ENCODE measurements around the gene DTX3L. TPM values are rescaled to one million over a fixed set of nuclear protein-coding genes. Genes with fewer than 3 reads are reported as not detected.
A peak's percentile ranks its signal among the peaks of the same experiment; 100 is the strongest.
"Not testable (repeated sequence)": the region's sequence is repeated elsewhere in the genome, so short reads cannot be mapped to it uniquely, and the experiment has no call there.

DTX3L gene
- total and polyA plus RNA-seq, 9 of the 15 experiments (the other 6 are each of a cell fraction or from before 2014, with no cell fraction given), result 2.3 to 6.5 (median 3.0) TPM

DNA sequence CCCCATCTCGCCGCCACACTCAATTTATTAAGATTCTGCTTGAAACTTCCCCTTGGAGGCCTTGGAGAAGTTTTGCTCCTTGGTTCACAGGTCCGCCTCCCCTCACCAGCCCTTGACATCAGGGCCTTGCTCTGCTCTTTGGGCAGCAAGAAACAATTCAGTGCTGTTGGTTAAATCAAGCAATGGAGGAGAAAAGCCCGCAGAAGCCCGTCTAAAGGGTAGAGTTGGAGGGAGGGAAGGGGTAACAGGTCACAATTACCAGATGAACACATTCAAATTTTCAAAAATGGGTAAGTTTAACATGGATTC lies 467 bp upstream of the DTX3L start:
- WGBS (ENCODE audit: insufficient coverage, low coverage, missing lambda C conversion rate), result 17% methylated on average over 2 of the region's 5 CpGs
- Histone ChIP-seq H3K79me2 (ENCODE audit: control insufficient read depth, insufficient read depth, low read length) (peaks cover 10% of the 10 kb centered on the region; the same call in 2 of the 3 replicates), H3K4me2 (ENCODE audit: insufficient read depth, low read length) (peak overlapping the region; percentile 78), H3K9ac (ENCODE audit: insufficient read depth in 1 of 2, low read depth in 2 of 2, low read length in 2 of 2) (peak overlapping the region; percentile 73 to 81; a peak in 3 of 4 replicates), H3K4me1 (replicated peaks in 1 of 2; ENCODE audit: control insufficient read depth in 2 of 2, insufficient read depth in 2 of 2, low read length in 2 of 2) (peaks cover 8% of the 10 kb centered on the region in 2 experiments; a peak in 4 of 5 replicates), H3K4me3 (peak overlapping the region; percentile 66), H3K9me1 (ENCODE audit: control insufficient read depth, insufficient read depth, low read length) (no peaks in the 10 kb centered on the region), H3K9me3 (replicated peaks; ENCODE audit: control insufficient read depth, insufficient read depth, low read depth, low read length) (no peaks in the 10 kb centered on the region), H3K36me3 (ENCODE audit: control insufficient read depth, insufficient read depth, low read length) (peaks cover 4% of the 10 kb centered on the region; the same call in 1 of the 3 replicates), H4K20me1 (replicated peaks; ENCODE audit: control insufficient read depth, insufficient read depth, low read length) (no peaks in the 10 kb centered on the region), H2AFZ (ENCODE audit: low read depth, low read length) (peak overlapping the region; percentile 91), H3K27ac (ENCODE audit: extremely low read depth, low read depth, low read length) (peak overlapping the region; percentile 80), H3K27me3 (ENCODE audit: control insufficient read depth in 2 of 2, insufficient read depth in 2 of 2, low read length in 2 of 2) (no peaks in the 10 kb centered on the region)
- ATAC-seq, result peak; percentile 25
- peak in 2 of 4 experiments; percentile 13 for DNase-seq (ENCODE audit: extremely low read depth in 1 of 4, low spot score in 3 of 4)
- ChIA-PET POLR2A (no interaction called here), CTCF (ENCODE audit: low intra/inter-chr PET ratio) (no interaction called here)
- TSS peak; percentile 78 for BruUV-seq (replicated peaks)
- in situ Hi-C loops (cut with MboI) (no loop called here), intact Hi-C loops (cut with micrococcal nuclease) (loop anchor here (5.0 to 10.0 kb wide), 4 partner anchors 109 to 461 kb away; partner anchors contain the start of gene SEMA5B)
- FAIRE-seq, result peak; percentile 19
- TF ChIP-seq SNAPC5 (CRISPR knock-in tag; IDR thresholded peaks at IDR 0.05), result no peak
- TF ChIP-seq FOSL1 (tag; conservative IDR thresholded peaks at IDR 0.05), result no peak
- TF ChIP-seq TCF7L2 (IDR thresholded peaks at IDR 0.05; ENCODE audit: low read depth, low read length), result no peak

- POLR2A ChIA-PET, result interaction anchor here (1.5 kb wide), 1 partner anchor 21 kb away, joined by 3 read pairs; no protein-coding TSS in a partner anchor
- H3K9me1 ChIP-seq (ENCODE audit: control insufficient read depth, insufficient read depth, low read length); H3K27ac ChIP-seq (ENCODE audit: extremely low read depth, low read depth, low read length); H3K9me3 ChIP-seq (replicated peaks; ENCODE audit: control insufficient read depth, insufficient read depth, low read depth, low read length); in situ Hi-C loops (cut with MboI); H3K9ac ChIP-seq (ENCODE audit: insufficient read depth in 1 of 2, low read depth in 2 of 2, low read length in 2 of 2); H4K20me1 ChIP-seq (replicated peaks; ENCODE audit: control insufficient read depth, insufficient read depth, low read length); CTCF ChIA-PET (ENCODE audit: low intra/inter-chr PET ratio); H3K27me3 ChIP-seq (ENCODE audit: control insufficient read depth in 2 of 2, insufficient read depth in 2 of 2, low read length in 2 of 2); BruUV-seq (replicated peaks); ATAC-seq; H3K4me1 ChIP-seq (replicated peaks in 1 of 2; ENCODE audit: control insufficient read depth in 2 of 2, insufficient read depth in 2 of 2, low read length in 2 of 2); DNase-seq (ENCODE audit: extremely low read depth in 1 of 4, low spot score in 3 of 4); FAIRE-seq; H3K4me3 ChIP-seq; H3K4me2 ChIP-seq (ENCODE audit: insufficient read depth, low read length); H2AFZ ChIP-seq (ENCODE audit: low read depth, low read length): not testable (repeated sequence)
- WGBS (ENCODE audit: insufficient coverage, low coverage, missing lambda C conversion rate), result no CpG with 5 or more reads among the region's 7 CpGs
- intact Hi-C loops (cut with micrococcal nuclease), result loop anchor here (10.0 kb wide), 3 partner anchors 113 to 457 kb away; partner anchors contain the start of gene SEMA5B
- peaks cover 10% of the 10 kb centered on the region; the same call in 2 of the 3 replicates for H3K79me2 ChIP-seq (ENCODE audit: control insufficient read depth, insufficient read depth, low read length)
- H3K36me3 ChIP-seq (ENCODE audit: control insufficient read depth, insufficient read depth, low read length), result peaks cover 17% of the 10 kb centered on the region; the same call in 2 of the 3 replicates
Measured at GRCh38 chr3:122568131-122568530, 4.0 kb downstream of the DTX3L start.

All from K562 (cell line).